Activated CD4-positive, CD25-positive, alpha-beta regulatory T cell treated with anti-CD3 and anti-CD28 coated beads, Interleukin-2, amount 50 U/mL, for 16 hours (primary cell): ENCODE results near the gene TTC7B.

Source experiments
- DNase-seq: peaks from one replicate; pipeline ENCODE4 v3.0.0-alpha.2; 2020; ENCODE audit warnings: low read depth, low spot score

The TTC7B gene

GRCh38 chr14:90490720-90491050 is 325.5 kb downstream of the TTC7B start:
- DNase-seq, result no peak

DNA sequence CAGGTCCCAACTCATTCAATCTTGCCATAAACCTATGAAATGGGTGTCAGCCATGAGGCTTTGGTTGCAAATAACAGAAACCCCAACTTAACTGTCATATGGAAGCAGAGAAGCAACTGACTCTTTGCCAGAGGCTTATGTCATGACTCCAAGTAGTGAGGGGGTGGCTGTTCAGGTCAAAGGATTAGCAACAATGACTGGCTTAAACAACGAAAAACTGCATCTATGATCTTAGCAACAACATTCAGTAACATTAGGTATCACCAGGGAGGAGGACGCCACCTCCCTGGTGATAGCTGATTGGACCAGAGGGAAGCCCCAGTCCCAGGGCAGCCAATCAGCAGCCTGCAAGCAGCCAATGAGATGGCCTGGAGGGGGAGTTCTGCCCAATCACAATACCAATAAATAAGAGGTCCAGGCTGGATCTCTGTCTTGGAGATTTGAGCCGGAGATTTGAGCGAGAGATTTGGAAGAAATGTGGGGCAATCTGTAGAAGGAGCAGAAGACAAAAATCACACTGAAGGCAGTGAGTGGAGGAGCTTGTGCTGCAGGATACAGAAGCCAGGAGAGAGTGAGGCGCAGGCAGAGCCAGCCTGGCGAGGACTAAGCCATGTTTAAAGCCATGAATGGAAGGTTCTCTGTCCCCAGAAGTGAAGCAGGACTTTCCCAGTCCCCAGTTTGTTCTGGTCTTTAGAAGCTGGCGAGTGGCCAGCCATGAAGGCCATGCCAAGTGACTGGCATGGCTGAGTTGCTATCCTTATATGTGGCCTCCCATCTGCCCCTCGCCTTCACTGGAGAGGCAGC is 326.1 kb downstream of the TTC7B start:
- DNase-seq, result no peak

DNA sequence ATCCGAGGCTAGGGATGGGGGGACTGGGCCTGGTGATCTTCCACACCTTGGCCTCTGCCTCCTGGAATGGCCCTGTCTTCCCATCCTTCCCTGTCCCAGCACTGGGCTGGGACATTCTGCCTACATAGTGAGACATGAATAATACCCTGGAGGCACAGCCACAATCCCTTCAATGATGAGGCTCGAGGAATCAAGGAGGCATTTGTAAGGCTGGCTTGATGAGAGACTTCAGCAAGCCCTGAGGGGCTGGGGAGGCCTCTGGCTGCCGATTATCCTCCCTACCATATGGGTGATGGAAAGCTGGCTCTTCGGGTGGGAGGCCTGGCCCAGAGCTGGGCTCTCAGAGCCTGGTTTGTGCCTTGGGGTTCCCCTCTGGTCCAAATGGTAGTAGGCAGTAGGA is 326.9 kb downstream of the TTC7B start:
- no peak for DNase-seq

- DNase-seq, result no peak
Observed at GRCh38 chr14:90488256-90488655, 328.0 kb downstream of the TTC7B start.

DNA sequence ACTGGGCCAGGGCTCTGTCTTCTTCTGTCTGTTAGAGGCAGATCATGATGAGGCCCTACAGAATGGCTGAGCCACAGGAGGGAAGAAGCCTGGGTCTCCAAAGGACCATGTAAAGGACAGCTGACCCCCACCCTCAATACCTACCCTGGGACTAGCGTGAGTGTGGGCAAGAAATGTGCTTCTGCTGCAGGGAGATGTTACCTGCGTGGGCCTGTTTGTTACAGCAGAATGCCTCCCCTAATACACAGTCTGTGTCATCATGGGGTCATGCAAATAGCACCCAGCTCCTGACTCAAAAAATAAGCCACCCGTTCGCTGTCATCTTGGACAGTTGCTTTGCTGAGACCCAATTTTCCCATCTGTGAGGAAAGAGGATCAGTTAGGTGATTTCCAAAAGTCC is 328.8 kb downstream of the TTC7B start:
- DNase-seq, result no peak

- no peak for DNase-seq
Observed at GRCh38 chr14:90487031-90487430, 329.2 kb downstream of the TTC7B start.

- DNase-seq, result no peak
Observed at GRCh38 chr14:90484291-90484690, 331.9 kb downstream of the TTC7B start.

DNA sequence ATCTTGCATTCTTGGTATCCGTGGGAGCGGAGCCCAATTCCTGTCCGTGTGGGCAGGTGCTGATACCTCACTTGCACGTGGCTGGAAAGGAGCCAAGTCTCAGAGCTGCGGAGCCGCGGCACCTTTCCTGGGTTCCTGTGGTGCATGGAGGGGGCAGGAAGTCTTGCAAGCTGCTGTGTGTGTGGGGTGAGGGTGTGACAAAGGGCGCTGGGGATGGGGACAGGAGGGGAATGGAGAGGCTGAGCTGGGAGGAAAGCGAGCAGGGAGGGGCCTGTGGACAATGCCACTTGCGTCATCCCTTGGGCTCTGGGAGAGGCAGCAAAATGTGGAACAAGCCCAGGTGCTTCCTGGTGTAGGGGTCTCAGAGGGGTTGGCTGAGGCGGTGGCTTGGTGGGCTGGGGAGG is 332.7 kb downstream of the TTC7B start:
- no peak for DNase-seq

DNA sequence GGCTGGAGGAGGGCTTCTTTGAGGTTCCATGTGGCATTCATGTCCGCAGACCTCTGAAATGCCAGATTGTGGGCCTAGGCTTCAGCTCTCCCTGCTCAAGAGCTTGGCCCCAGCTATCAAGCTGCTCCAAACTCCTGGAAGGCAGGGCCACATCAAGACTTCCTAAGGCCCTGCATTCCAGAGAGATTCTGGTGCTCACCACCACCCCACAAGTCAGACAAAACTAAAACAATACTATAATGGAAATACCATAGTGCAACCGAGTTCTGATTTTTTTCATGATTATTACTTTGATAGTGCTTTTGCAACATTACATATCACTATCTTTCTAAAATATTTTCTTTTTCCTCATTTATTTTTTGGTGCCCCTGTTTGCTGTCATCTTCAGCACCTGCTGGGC is 333.1 kb downstream of the TTC7B start:
- no peak for DNase-seq

GRCh38 chr14:90475298-90475697 is 340.9 kb downstream of the TTC7B start:
- no peak for DNase-seq
